Myocyte (in vitro differentiated cells): Measurements from ENCODE around the gene OSBPL1A. TPM values are rescaled to one million over a fixed set of nuclear protein-coding genes. Genes with fewer than 3 reads are reported as not detected.
A peak's percentile ranks its signal among the peaks of the same experiment; 100 is the strongest.

Source experiments
- DNase-seq: peaks from one replicate; pipeline ENCODE4 v3.0.0-alpha.2; 2012; ENCODE audit warnings: low read depth
- total RNA-seq: library from RNA; depleted of rRNA; stranded (reverse); fragments of >200 nt; gene quantifications from 2 replicates; pipeline ENCODE4 v1.2.3, GENCODE V29; 2014

The OSBPL1A gene
- total RNA-seq, 1 donor from 2014 or later: 19.5 TPM

DNA sequence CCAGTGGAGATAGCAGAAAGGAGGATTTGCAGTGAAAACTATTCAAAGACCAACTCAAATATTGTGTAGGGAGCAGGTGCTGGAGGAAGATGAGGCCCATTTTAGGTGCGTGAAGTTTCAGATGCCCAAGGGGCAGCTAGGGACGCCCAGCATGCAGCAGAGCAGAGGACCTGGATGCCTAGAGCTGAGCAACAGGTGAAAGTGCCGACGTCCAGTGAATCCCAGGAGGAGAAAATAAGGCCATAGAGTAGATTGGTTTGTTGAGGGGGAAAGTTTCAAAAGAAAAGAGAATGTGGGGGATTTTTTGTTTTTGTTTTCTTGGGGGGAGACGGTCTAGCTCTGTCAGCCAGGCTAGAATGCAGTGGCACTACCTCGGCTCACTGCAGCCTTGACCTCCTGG lies 53.1 kb downstream of the OSBPL1A start:
- no peak for DNase-seq

- no peak for DNase-seq
Measured at GRCh38 chr18:24342347-24342746, 55.3 kb downstream of the OSBPL1A start.

DNA sequence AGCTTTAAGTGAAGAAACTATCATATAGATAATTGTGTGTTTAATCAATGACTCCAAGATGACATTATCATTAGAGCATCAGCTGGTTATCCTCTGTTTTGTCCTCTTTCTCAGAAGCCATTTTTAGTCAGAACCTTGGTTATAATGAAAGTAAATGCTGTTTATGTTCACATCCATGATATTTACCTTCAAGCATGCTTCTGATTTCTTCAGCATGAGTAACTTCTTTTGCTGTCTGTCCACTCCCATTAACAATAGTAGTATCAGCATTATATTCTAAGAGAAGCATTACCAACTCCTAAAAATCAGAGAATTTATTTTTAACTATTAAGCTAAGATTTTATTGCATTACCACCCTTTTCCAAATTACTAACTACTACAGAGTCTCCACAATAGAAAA lies 56.3 kb downstream of the OSBPL1A start:
- DNase-seq: no peak

DNA sequence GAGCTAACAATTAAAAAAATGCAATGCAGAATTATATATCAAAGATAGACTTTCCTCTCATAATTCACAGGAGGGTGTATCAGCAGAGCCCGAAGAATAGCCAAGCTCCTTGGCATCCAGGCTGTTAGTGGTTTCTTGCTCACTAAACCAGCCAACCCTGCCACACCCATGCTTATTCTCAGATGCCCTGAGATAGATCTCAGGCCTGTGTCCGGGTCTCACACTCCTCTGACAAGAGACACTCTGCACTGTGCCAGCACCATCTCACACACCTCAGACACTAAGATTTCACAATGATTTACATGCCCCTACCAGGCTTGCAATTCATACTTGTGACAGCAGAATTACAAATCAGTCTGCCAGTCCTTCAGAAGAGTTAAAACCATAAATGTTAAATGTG lies 64.5 kb downstream of the OSBPL1A start:
- peak; percentile 22 for DNase-seq

DNA sequence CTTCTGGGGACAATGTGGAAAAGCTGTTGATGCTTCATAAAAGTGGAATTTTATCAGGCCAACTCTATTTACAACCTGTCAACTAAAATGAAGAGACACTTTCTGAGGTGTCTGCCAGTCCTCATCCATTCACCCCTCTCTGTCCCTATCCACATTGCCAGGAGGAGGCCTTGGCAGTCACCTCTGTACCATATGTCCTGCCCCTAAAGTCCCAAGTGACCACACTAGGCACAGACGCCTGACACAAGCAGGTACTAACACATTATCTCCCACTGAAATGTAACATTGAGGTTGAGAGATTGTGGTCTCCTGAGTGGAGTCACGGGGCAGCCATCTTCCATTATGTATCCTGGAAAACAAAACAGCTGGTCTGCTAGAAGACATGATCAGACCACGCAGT lies 71.4 kb downstream of the OSBPL1A start:
- peak; percentile 77 for DNase-seq

GRCh38 chr18:24322584-24323136 lies 75.0 kb downstream of the OSBPL1A start:
- DNase-seq: peak; percentile 67

- DNase-seq: no peak
Measured at GRCh38 chr18:24321071-24321470, 76.6 kb downstream of the OSBPL1A start.

DNA sequence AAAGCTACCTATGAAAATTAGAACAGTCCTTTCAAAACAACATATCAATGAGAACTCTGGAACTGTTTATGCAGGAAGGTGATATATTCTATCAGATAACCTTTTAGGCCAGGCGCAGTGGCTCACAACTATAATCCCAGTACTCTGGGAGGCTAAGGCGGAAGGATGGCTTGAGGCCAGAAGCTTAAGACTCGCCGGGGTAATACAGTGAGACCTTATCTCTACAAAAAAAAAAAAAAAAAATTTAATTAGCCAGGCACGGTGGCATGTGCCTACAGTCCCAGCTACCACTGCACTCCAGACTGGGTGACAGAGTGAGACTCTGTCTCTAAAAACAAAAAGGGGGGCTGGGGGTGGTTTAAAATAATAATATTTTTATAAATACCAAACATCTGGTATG lies 77.9 kb downstream of the OSBPL1A start:
- no peak for DNase-seq

- DNase-seq: no peak
Measured at GRCh38 chr18:24317370-24317769, 80.3 kb downstream of the OSBPL1A start.

DNA sequence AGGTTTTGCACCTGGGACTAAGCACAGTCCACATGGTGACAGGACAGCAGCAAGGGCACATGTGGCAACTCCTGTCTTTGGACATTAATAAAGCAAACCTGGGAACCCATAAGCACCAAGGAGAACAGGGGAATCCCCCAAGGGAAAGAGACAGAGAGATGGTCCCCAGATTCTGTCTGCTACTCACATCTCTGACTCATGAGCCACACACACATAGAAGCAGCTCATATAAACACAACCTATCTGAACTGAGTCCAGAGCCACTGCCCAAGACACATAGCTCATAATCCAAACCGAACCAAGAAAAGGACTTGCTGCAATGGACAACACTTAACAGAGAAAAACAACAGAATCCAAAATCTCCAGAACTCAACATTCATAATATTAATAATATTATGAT lies 82.5 kb downstream of the OSBPL1A start:
- no peak for DNase-seq

GRCh38 chr18:24306201-24306600 lies 91.4 kb downstream of the OSBPL1A start:
- no peak for DNase-seq

DNA sequence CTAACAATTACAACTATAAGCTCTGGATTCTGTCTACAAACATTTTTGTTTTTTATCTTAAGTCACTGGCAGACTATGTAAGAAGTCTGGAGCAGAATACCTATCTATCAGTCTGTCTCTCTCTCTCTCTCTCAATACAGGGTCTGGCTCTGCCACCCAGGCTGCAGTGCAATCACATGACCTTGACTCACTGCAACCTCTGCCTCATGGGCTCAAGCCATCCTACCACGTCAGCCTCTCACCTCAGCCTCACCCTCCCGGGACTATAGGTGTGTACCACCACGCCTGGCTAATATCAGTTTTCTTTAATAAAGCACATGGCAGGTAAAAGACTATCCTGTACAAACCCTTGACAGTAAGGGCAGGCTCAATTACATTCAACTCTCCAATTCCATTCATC lies 96.9 kb downstream of the OSBPL1A start:
- DNase-seq: no peak

DNA sequence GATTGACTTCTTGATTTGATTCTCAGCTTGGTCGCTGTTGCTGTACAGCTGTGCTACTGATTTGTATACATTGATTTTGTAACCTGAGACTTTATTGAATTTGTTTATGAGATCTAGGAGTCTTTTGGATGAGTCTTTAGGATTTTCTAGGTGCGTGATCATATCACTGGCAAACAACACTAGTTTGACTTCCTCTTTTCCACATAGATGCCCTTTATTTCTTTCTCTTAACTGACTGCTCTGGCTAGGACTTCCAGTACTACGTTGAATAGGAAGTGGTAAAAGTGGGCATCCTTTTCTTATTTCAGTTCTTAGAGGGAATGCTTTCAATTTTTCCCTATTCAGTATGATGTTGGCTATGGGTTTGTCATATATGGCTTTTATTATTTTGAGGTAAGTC lies 101.3 kb downstream of the OSBPL1A start:
- no peak for DNase-seq

GRCh38 chr18:24293254-24293653 lies 104.4 kb downstream of the OSBPL1A start:
- no peak for DNase-seq

DNA sequence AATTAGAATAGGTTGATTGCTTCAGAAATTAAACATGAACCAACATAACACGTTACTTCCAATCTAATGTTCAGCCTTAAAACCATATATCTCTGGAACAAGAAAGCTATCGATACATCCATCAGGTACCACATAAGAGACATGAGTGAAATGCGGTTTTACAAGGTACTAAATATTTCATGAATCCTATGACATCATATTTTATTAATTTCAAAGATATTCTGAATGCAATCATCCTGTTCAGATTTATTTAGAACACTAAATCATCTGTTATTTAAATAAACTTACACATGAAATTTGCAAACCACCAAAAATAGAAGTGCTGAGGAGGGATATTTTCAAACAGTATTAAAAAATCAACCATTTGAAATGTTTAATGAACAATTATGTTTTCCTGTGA lies 119.0 kb downstream of the OSBPL1A start:
- no peak for DNase-seq

DNA sequence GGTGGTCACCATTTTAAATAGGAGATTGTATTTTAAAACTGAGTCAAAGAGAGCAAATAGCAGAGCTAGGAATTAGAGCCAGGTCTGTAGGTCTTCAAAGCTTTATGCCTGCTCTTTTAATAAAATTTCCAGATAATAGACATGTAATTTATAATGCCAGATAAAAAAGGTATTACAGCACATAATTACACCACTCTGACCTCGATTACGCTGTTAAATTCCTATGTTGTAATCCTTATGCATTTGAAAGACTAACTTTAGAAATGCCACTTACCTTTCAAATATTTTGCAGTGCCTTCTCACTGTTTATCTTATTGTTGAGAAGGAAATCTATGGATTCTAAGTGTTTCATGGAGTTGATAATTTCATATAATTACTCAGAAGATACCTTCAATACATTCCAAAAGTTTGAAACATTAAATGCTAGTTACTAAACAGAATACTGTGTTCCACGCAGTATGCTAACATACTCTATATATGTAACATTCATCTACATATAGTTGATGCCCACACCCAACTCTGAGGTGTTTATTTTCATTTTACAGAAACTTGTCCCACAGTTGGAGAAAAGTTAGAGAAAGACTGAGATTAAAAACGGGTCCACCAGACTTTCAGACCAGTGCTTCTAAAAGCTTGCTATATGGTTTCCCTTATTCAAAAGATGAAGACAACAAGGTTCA lies 120.0 kb downstream of the OSBPL1A start:
- DNase-seq: no peak

GRCh38 chr18:24276994-24277393 lies 120.6 kb downstream of the OSBPL1A start:
- DNase-seq: no peak

DNA sequence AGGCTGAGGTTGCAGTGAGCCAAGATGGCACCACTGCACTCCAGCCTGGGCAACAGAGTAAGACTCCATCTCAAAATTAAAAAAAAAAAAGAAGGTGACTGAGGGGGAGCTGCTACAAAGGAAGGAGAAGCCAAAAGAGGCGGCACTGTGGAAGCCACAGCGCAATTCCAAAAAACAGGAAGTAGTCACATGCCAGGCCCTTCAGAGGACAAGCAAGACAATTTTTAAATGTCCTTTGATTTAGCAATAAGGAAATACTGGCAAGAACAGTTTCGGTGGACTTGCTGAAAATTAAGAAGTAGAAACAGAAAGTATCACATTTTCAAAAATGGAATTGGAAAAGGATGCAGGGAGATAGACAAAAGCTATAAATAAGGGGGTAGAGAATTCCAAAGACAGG lies 122.8 kb downstream of the OSBPL1A start:
- no peak for DNase-seq

- no peak for DNase-seq
Measured at GRCh38 chr18:24273596-24273995, 124.0 kb downstream of the OSBPL1A start.

DNA sequence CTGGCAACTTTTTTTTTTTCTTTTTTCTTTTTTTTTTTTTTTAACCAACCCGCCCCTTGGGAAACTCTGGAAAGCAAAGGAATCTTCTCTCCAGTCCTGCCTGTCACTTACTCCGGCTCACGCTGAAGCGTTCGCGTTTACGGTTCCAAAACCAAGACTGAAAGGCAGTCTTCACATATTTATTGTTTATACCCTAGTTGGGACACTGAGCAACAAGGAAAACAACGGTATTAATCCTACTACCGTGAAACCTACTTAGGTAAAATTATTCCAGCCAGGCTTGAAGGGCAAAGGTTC lies 125.4 kb downstream of the OSBPL1A start:
- DNase-seq: no peak

- DNase-seq: peak; percentile 75
Measured at GRCh38 chr18:24271381-24272228, 126.0 kb downstream of the OSBPL1A start.

DNA sequence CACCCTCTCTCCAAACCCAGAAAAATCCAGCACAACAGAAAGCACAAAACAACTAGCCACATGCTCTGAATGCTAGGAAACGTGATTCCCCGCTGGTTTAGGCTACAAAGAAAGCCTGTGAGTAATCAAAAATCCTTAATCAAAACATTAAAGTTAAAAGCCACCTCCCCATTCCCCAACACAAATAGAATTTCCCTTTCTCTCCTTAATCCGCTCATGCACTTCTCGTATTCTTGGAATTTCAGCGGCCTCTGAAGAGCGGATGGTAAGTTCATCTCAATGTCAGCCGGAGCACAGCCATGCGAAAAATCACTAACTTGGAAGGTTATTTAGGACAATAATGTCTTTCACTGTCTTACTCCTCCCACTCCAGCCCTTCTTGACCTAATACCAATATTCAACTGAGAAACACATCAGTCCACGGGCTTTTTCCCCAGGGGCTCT lies 126.7 kb downstream of the OSBPL1A start:
- DNase-seq: peak; percentile 23
